ENCODE results near the gene TIAM1. TPM values are rescaled to one million over a fixed set of nuclear protein-coding genes. Genes with fewer than 3 reads are reported as not detected.
A peak's percentile ranks its signal among the peaks of the same experiment; 100 is the strongest.

Gene TIAM1
- total RNA-seq, 6 donors from 2014 or later, result 13.4 to 32.1 (median 19.5) TPM

GRCh38 chr21:31335957-31336738 lies 7.9 kb downstream of the TIAM1 start:
- no peak overlapping the region for H3K27ac ChIP-seq
- no peaks in the 10 kb centered on the region for H3K4me1 ChIP-seq
- H3K36me3 ChIP-seq, result no peaks in the 10 kb centered on the region
- 88 to 90% methylated on average over 12 of the region's 12 CpGs for WGBS, 2 donors
- ATAC-seq (ENCODE audit: low FRiP score in 2 of 2) (peak in 1 of 2 donors; percentile 90), DNase-seq (peak in 1 of 2 donors; percentile 20)
- H3K9me3 ChIP-seq, result no peaks in the 10 kb centered on the region
- TF ChIP-seq POLR2A (IDR thresholded peaks at IDR 0.05) (no peak), CTCF (IDR thresholded peaks at IDR 0.05) (no peak), EP300 (IDR thresholded peaks at IDR 0.05) (no peak), POLR2AphosphoS5 (IDR thresholded peaks at IDR 0.05) (no peak)
- H3K4me3 ChIP-seq, result no peak overlapping the region
- H3K27me3 ChIP-seq, result no peaks in the 10 kb centered on the region

- 74 to 79% methylated on average over 5 to 10 of the region's 10 CpGs for WGBS, 2 donors
- DNase-seq (no peak), ATAC-seq (ENCODE audit: low FRiP score in 2 of 2) (no peak)
Observed at GRCh38 chr21:31334648-31335121, 9.4 kb downstream of the TIAM1 start.

GRCh38 chr21:31332525-31332924 lies 11.5 kb downstream of the TIAM1 start:
- Histone ChIP-seq H3K9me3 (peaks cover 0 to 3% (median 0%) of the 10 kb centered on the region in 4 donors), H3K4me3 (no peak overlapping the region), H3K36me3 (no peaks in the 10 kb centered on the region), H3K4me1 (no peaks in the 10 kb centered on the region), H3K27ac (no peak overlapping the region), H3K27me3 (no peaks in the 10 kb centered on the region)
- no peak for TF ChIP-seq POLR2A (IDR thresholded peaks at IDR 0.05)
- no peak for TF ChIP-seq EP300 (IDR thresholded peaks at IDR 0.05)
- 82 to 87% methylated on average over 2 of the region's 2 CpGs for WGBS, 2 donors
- no peak for ATAC-seq (ENCODE audit: low FRiP score in 2 of 2)
- DNase-seq, result no peak

More at GRCh38 chr21:31334648-31335121, 9.4 kb downstream of the TIAM1 start:
- H3K27me3 ChIP-seq, result no peaks in the 10 kb centered on the region
- H3K27ac ChIP-seq, result no peak overlapping the region
- no peak overlapping the region for H3K4me3 ChIP-seq
- TF ChIP-seq POLR2A (IDR thresholded peaks at IDR 0.05) (no peak), POLR2AphosphoS5 (IDR thresholded peaks at IDR 0.05) (no peak), EP300 (IDR thresholded peaks at IDR 0.05) (no peak), CTCF (IDR thresholded peaks at IDR 0.05) (no peak)
- H3K36me3 ChIP-seq, result no peaks in the 10 kb centered on the region
- peaks cover 0 to 3% (median 0%) of the 10 kb centered on the region in 4 donors for H3K9me3 ChIP-seq
- no peaks in the 10 kb centered on the region for H3K4me1 ChIP-seq

GRCh38 chr21:31331231-31331630 lies 12.8 kb downstream of the TIAM1 start:
- peaks cover 0 to 3% (median 0%) of the 10 kb centered on the region in 4 donors for H3K9me3 ChIP-seq
- H3K27me3 ChIP-seq, result no peaks in the 10 kb centered on the region
- no peak overlapping the region for H3K4me3 ChIP-seq
- ATAC-seq (ENCODE audit: low FRiP score in 2 of 2) (no peak), DNase-seq (no peak)
- no peaks in the 10 kb centered on the region for H3K4me1 ChIP-seq
- no peak overlapping the region for H3K27ac ChIP-seq
- 80 to 85% methylated on average over 2 of the region's 2 CpGs for WGBS, 2 donors
- TF ChIP-seq CTCF (IDR thresholded peaks at IDR 0.05), result no peak
- no peak for TF ChIP-seq POLR2A (IDR thresholded peaks at IDR 0.05)
- no peak for TF ChIP-seq POLR2AphosphoS5 (IDR thresholded peaks at IDR 0.05)
- TF ChIP-seq EP300 (IDR thresholded peaks at IDR 0.05), result no peak
- H3K36me3 ChIP-seq, result no peaks in the 10 kb centered on the region

GRCh38 chr21:31330144-31330483 lies 13.9 kb downstream of the TIAM1 start:
- no peak for TF ChIP-seq CTCF (IDR thresholded peaks at IDR 0.05)
- TF ChIP-seq POLR2A (IDR thresholded peaks at IDR 0.05), result no peak
- no peak for TF ChIP-seq POLR2AphosphoS5 (IDR thresholded peaks at IDR 0.05)
- TF ChIP-seq EP300 (IDR thresholded peaks at IDR 0.05), result no peak
- WGBS, 2 donors, result 88 to 93% methylated on average over 2 of the region's 2 CpGs
- Histone ChIP-seq H3K27ac (no peak overlapping the region), H3K4me3 (no peak overlapping the region), H3K4me1 (no peaks in the 10 kb centered on the region), H3K36me3 (no peaks in the 10 kb centered on the region), H3K9me3 (peaks cover 0 to 3% (median 0%) of the 10 kb centered on the region in 4 donors), H3K27me3 (no peaks in the 10 kb centered on the region)
- DNase-seq, result no peak
- no peak for ATAC-seq (ENCODE audit: low FRiP score in 2 of 2)
